Lower lobe of right lung (tissue), 2 donors: ENCODE measurements around the gene TMEM59. TPM values are rescaled to one million over a fixed set of nuclear protein-coding genes. Genes with fewer than 3 reads are reported as not detected.
A peak's percentile ranks its signal among the peaks of the same experiment; 100 is the strongest.

Source experiments
- ATAC-seq, 2 donors: fragments of 200-7000 bp; cut with Tn5 transposase; one replicate each; pipeline ENCODE4 v1.9.1; 2020 to 2022; ENCODE audit warnings: mild to moderate bottlenecking in 2 of 2, moderate library complexity in 2 of 2
- DNase-seq: peaks from one replicate; pipeline ENCODE4 v3.0.0-alpha.2; 2020
- H3K27ac ChIP-seq: fragments of 200-600 bp; one replicate; pipeline ENCODE4 v1.8.0; 2022
- H3K27me3 ChIP-seq: fragments of 200-600 bp; one replicate; pipeline ENCODE4 v1.8.0; 2022; ENCODE audit warnings: low read depth
- H3K36me3 ChIP-seq: fragments of 200-600 bp; one replicate; pipeline ENCODE4 v1.8.0; 2022; ENCODE audit warnings: mild to moderate bottlenecking
- H3K4me1 ChIP-seq: fragments of 200-600 bp; one replicate; pipeline ENCODE4 v1.8.0; 2022
- H3K4me3 ChIP-seq: fragments of 200-600 bp; one replicate; pipeline ENCODE4 v1.8.0; 2022; ENCODE audit warnings: mild to moderate bottlenecking
- H3K9me3 ChIP-seq: fragments of 200-600 bp; one replicate; pipeline ENCODE4 v1.8.0; 2022
- intact Hi-C: fragments of 100-400 bp; cut with DNase I; formaldehyde crosslinking; loops from one replicate; pipeline ENCODE4 v1.11.0; 2022
- microRNA-seq: library from miRNA; unstranded; fragments of <30 nt; microRNA quantifications from one replicate; pipeline ENCODE4 v1.2.0, GENCODE V29; 2020; ENCODE audit warnings: borderline number of aligned reads
- total RNA-seq: library from RNA; stranded (reverse); fragmentation: NEBNext Ultra II Directional; extraction: Animal tissue kit (Norgen Biotek cat#: 25700); gene quantifications from one replicate; pipeline ENCODE4 v1.2.1, GENCODE V29; 2021
- TF ChIP-seq, protein P1 (sequence below): fragments of 200-600 bp; IDR thresholded peaks from one replicate; pipeline ENCODE4 v1.8.0; 2022; ENCODE audit warnings: antibody characterized with exemption, mild to moderate bottlenecking
- donor health status: DM: no; HTN: yes; CAD: no; lungs with severe emphysema.

TMEM59 gene
- total RNA-seq, 1 donor from 2014 or later, result 475 TPM

DNA sequence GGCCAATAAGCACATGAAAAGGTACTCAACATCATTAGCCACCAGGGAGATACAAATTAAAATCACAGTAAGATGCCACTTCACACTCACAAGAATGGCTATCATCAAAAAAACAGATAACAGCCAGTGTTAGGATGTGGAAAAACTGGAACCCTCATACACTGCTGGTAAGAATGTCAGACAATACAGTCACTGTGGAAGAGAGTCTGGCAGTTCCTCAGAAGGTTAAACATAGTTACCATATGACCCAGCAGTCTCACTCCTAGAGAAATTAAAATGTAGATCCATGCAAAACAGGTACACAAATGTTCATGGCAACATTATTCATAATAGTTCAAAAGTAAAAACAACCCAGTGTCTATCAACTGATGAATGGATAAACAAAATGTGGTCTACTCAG is 68.3 kb downstream of the TMEM59 start:
- Histone ChIP-seq H3K27ac (no peak overlapping the region), H3K36me3 (no peaks in the 10 kb centered on the region), H3K9me3 (no peaks in the 10 kb centered on the region), H3K27me3 (no peaks in the 10 kb centered on the region), H3K4me3 (no peak overlapping the region), H3K4me1 (peaks cover 13% of the 10 kb centered on the region)
- intact Hi-C loops, result no loop called here
- DNase-seq, result no peak
- TF ChIP-seq, protein P1, sequence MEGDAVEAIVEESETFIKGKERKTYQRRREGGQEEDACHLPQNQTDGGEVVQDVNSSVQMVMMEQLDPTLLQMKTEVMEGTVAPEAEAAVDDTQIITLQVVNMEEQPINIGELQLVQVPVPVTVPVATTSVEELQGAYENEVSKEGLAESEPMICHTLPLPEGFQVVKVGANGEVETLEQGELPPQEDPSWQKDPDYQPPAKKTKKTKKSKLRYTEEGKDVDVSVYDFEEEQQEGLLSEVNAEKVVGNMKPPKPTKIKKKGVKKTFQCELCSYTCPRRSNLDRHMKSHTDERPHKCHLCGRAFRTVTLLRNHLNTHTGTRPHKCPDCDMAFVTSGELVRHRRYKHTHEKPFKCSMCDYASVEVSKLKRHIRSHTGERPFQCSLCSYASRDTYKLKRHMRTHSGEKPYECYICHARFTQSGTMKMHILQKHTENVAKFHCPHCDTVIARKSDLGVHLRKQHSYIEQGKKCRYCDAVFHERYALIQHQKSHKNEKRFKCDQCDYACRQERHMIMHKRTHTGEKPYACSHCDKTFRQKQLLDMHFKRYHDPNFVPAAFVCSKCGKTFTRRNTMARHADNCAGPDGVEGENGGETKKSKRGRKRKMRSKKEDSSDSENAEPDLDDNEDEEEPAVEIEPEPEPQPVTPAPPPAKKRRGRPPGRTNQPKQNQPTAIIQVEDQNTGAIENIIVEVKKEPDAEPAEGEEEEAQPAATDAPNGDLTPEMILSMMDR, result no peak
- no peak for ATAC-seq

DNA sequence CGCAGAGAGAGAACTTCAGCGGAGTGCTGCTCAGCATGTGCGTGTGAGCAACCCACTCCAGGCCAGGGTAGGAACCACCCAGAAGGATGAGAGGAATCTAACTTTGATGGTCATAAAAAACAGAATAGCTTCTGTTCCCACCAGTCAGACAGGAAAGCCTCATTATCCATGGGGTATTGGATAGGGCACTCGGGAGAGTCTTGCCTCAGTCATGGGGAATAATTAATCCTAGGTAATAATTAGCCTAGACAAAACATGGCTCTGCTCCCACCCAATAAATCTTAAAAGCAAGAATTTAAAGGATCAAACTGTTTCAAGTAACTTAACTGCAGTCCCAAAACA is 70.3 kb downstream of the TMEM59 start:
- no peaks in the 10 kb centered on the region for H3K9me3 ChIP-seq
- no peaks in the 10 kb centered on the region for H3K27me3 ChIP-seq
- peak overlapping the region; percentile 56 for H3K27ac ChIP-seq
- peak overlapping the region; percentile 46 for H3K4me3 ChIP-seq
- intact Hi-C loops, result no loop called here
- DNase-seq (no peak), ATAC-seq (no peak)
- TF ChIP-seq, protein P1, result no peak
- peaks cover 13% of the 10 kb centered on the region for H3K4me1 ChIP-seq
- no peaks in the 10 kb centered on the region for H3K36me3 ChIP-seq

DNA sequence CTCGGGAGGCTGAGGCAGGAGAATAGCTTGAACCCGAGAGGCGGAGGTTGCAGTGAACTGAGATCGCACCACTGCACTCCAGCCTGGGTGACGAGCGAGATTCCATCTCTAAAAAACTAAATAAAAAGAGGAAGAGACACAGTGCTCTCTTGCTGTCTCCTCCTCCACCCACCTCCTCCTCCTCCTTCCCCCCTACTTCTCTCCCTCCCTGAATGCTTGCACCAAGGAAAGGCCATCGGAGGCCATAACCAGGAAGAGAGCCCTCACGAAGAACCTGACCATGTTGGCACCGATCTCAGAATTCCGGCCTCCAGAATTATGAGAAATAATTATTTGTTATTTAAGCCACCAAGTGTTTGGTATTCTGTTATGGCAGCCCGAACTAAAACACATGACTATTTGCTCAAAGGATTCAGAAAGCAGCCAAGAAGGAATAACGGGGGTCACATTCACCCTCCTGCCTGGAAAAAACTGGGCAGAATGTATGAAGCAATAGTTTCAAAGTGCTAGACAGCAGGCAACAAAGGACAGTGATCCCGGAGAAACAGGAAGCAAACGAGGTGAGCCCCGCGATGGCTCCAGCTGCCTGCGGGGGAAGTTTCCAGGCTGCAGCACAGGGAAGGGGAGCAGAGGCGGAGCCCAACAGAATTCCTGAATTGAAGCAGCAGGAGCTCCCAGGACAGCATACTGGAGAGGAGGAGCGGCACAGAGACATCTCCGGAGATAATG is 70.8 kb downstream of the TMEM59 start:
- Histone ChIP-seq H3K27me3 (no peaks in the 10 kb centered on the region), H3K36me3 (no peaks in the 10 kb centered on the region), H3K4me3 (peak overlapping the region; percentile 46), H3K4me1 (peaks cover 13% of the 10 kb centered on the region), H3K9me3 (no peaks in the 10 kb centered on the region), H3K27ac (peak overlapping the region; percentile 56)
- DNase-seq (peak; percentile 48), ATAC-seq (peak; percentile 72 to 77)
- intact Hi-C loops, result no loop called here
- TF ChIP-seq, protein P1, result no peak

DNA sequence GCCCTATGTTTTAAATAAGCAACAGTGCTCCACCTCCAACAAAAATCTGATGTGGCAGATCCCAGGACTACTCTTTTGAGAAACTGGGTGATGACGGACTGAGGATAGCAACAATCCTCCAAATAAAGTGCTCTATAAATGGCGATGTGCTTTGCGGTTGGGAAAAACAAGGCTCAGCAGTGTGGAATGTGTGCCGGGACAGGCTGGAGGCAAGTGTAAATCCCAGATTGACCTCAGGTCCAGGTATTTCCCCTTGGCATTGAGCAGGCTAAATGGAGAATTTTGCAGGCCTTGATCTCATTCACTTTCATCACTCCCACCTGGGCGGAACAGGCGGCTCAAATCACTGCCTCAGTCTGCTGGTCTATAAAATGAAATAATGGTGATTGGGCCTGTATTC is 71.8 kb downstream of the TMEM59 start:
- H3K4me3 ChIP-seq, result no peak overlapping the region
- H3K9me3 ChIP-seq, result no peaks in the 10 kb centered on the region
- TF ChIP-seq, protein P1, result no peak
- H3K27ac ChIP-seq, result no peak overlapping the region
- no peak for DNase-seq
- no peaks in the 10 kb centered on the region for H3K27me3 ChIP-seq
- intact Hi-C loops, result no loop called here
- ATAC-seq, result no peak
- H3K4me1 ChIP-seq, result peaks cover 13% of the 10 kb centered on the region
- no peaks in the 10 kb centered on the region for H3K36me3 ChIP-seq

DNA sequence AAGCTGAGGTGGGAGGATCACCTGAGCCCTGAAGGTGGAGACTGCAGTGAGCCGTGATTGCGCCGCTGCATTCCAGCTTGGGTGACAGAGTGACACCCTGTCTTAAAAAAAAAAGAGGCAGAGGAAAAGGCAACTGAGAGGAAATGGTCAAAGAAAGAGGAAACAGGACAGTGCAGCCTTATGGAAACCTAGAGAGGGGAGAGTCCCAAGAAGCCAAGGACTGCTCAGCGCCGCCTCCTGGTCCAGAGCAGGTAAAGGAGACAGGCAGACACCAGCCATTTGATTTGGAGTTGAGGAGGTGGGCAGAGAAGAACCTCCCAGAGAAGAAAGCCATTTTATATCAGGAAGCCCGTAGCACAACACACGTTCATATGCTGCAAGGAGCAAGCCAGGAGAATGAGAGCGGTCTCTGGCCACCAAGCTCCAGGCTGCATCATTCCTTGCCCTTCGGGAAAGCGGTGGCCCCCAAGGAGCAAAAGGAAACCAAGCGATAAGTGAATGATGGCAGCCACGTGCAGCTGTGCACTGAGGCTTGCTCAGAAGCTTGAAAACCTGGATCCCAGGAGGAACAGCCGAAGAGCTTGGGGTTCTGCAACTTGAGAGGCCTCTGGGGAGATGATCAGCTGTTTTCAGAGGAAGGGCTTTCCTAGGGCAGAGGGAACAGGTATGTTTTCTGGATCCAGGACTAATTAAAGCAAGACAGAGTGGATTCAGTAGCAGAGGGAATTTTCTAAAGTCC is 73.1 kb downstream of the TMEM59 start:
- no peak for ATAC-seq
- intact Hi-C loops, result no loop called here

More for the DNA sequence above, 73.1 kb downstream of the TMEM59 start:
- no peak overlapping the region for H3K27ac ChIP-seq
- H3K27me3 ChIP-seq, result no peaks in the 10 kb centered on the region
- no peak overlapping the region for H3K4me3 ChIP-seq
- DNase-seq, result no peak
- no peaks in the 10 kb centered on the region for H3K36me3 ChIP-seq
- peaks cover 13% of the 10 kb centered on the region for H3K4me1 ChIP-seq
- TF ChIP-seq, protein P1, result no peak
- no peaks in the 10 kb centered on the region for H3K9me3 ChIP-seq

Small RNA genes within 50 kb of the gene (microRNA-seq; reads per million reads assigned to microRNA genes)
- 1.5 reads per million for gene MIR4781

Other genes with a start within 250 kb of the TMEM59 start
- gene NDC1, start 214.9 kb downstream of the TMEM59 start, total RNA-seq, result 9.9 TPM
- 24.5 TPM for gene YIPF1, start 163.4 kb downstream of the TMEM59 start, total RNA-seq
- not detected for gene DIO1, start 159.0 kb downstream of the TMEM59 start, total RNA-seq
- gene IFT25, start 107.5 kb downstream of the TMEM59 start, total RNA-seq, result 23.7 TPM
- 16.5 TPM for gene LRRC42, start 106.9 kb downstream of the TMEM59 start, total RNA-seq
- gene LDLRAD1, start 35.0 kb downstream of the TMEM59 start, total RNA-seq, result 13.7 TPM
- gene TCEANC2, start 404 bp upstream of the TMEM59 start, total RNA-seq, result 5.3 TPM
- gene CDCP2, start 99.8 kb upstream of the TMEM59 start, total RNA-seq, result not detected
- 9.0 TPM for gene CYB5RL, start 146.8 kb upstream of the TMEM59 start, total RNA-seq
- 41.8 TPM for gene MRPL37, start 147.0 kb upstream of the TMEM59 start, total RNA-seq